Colonic mucosa (tissue), 4 donors: ENCODE measurements around the gene LRRC71. TPM values are rescaled to one million over a fixed set of nuclear protein-coding genes. Genes with fewer than 3 reads are reported as not detected.

Source experiments
- DNase-seq: peaks from one replicate; pipeline ENCODE4 v3.0.0-alpha.2; 2020
- H3K27ac ChIP-seq: fragments of 200-600 bp; one replicate; pipeline ENCODE4 v1.8.0; 2021
- H3K27me3 ChIP-seq: fragments of 200-600 bp; one replicate; pipeline ENCODE4 v1.8.0; 2021
- H3K36me3 ChIP-seq: fragments of 200-600 bp; one replicate; pipeline ENCODE4 v1.8.0; 2021
- H3K4me1 ChIP-seq: fragments of 200-600 bp; one replicate; pipeline ENCODE4 v1.8.0; 2021; ENCODE audit warnings: mild to moderate bottlenecking
- H3K4me3 ChIP-seq: fragments of 200-600 bp; one replicate; pipeline ENCODE4 v1.8.0; 2021
- H3K9ac ChIP-seq, 2 donors: one replicate each; pipeline ENCODE4 v1.7.0; 2013; ENCODE audit warnings: control low read depth in 2 of 2, low read depth in 2 of 2, low read length in 2 of 2
- H3K9me3 ChIP-seq: fragments of 200-600 bp; one replicate; pipeline ENCODE4 v1.8.0; 2021
- CTCF ChIP-seq: fragments of 200-600 bp; IDR thresholded peaks from one replicate; pipeline ENCODE4 v1.8.0; 2022; ENCODE audit warnings: antibody characterized with exemption, mild to moderate bottlenecking
- intact Hi-C: fragments of 100-400 bp; cut with DNase I; formaldehyde crosslinking; loops from one replicate; pipeline ENCODE4 v1.14.1; 2022
- total RNA-seq, 2 donors: library from RNA; stranded (reverse); fragmentation: NEBNext Ultra II Directional in 1 of 2; extraction: Animal tissue kit (Norgen Biotek cat#: 25700) in 1 of 2; gene quantifications; one replicate each; pipeline ENCODE4 v1.2.1, GENCODE V29; 2021
- donor health status: healthy.
- donor health status: DM: no; HTN: no; CAD: no.
- donor health status: DM: no; HTN: no; CAD: no.

LRRC71 gene
- not detected for total RNA-seq

DNA sequence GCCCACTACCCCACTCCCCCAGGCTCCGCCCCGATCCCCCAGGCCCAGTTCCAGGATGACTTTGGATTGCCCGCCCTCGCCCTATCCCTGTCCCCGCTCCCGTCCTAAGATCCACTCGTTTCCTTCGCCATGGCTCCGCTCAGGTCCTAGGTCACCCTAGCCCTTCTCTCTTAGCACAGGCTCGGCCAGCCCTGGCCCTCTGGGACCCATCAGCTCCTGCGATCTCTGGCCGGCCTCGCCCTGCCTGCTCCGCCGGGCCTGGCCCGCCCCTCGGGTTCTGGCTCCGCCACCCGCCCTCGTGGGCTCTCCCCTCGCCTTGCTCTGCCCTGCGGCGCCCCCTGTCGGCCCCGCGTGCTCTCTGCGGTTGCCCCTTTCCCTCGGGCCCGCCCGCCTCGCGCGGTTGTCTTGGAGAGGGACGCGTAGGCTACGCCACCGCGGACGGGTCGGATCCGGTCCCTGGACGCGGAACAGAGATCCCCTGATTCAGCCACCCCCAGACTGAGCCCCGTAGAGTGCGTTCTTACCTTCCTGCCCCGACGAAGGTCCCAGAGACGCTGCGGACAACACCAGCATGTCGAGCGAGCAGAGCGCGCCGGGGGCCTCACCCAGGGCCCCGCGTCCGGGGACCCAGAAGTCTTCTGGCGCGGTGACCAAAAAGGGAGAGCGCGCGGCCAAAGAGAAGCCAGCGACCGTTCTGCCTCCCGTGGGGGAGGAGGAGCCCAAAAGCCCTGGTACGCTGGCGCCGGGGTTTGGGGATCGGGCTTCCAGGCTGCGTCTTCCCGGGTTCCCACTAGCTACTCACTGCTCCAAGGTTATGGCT lies at the start of gene LRRC71:
LRRC71 (plus strand) TSS at position 400 of the 820 bp plus-strand sequence; CDS start at position 572, 172 bp downstream.
- H3K9ac ChIP-seq, result no peak within 1 kb of the TSS
- no peaks in the 10 kb centered on the region for H3K9me3 ChIP-seq
- H3K27ac ChIP-seq, result no peak within 1 kb of the TSS
- no peak within 1 kb of the TSS for H3K4me3 ChIP-seq
- no peaks in the 10 kb centered on the region for H3K4me1 ChIP-seq
- H3K36me3 ChIP-seq, result no peaks in the 10 kb centered on the region
- H3K27me3 ChIP-seq, result peaks cover 55% of the 10 kb centered on the region
- DNase-seq, result peak; percentile 82
- intact Hi-C loops, result loop anchor here (10.0 kb wide), 1 partner anchor 126 kb away; no protein-coding TSS in a partner anchor
- peak; percentile 84 for TF ChIP-seq CTCF

DNA sequence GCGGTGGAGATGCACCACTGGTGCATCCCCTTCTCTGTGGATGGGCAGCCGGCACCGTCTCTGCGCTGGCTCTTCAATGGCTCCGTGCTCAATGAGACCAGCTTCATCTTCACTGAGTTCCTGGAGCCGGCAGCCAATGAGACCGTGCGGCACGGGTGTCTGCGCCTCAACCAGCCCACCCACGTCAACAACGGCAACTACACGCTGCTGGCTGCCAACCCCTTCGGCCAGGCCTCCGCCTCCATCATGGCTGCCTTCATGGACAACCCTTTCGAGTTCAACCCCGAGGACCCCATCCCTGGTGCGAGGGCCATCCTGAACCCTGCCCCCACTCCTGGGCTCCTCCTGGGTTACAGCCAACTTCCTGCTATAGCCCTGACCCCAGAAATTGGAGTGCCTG lies 46.8 kb upstream of the LRRC71 start:
- Histone ChIP-seq H3K27ac (no peak overlapping the region), H3K4me1 (no peaks in the 10 kb centered on the region), H3K9me3 (no peaks in the 10 kb centered on the region), H3K4me3 (no peak overlapping the region), H3K27me3 (no peaks in the 10 kb centered on the region), H3K9ac (no peak overlapping the region), H3K36me3 (no peaks in the 10 kb centered on the region)
- intact Hi-C loops, result loop anchor here (10.0 kb wide), 1 partner anchor 159 kb away; no protein-coding TSS in a partner anchor
- TF ChIP-seq CTCF, result no peak
- DNase-seq, result no peak

GRCh38 chr1:156874142-156874541 lies 46.3 kb upstream of the LRRC71 start:
- no peak for DNase-seq
- Histone ChIP-seq H3K36me3 (no peaks in the 10 kb centered on the region), H3K27ac (no peak overlapping the region), H3K9me3 (no peaks in the 10 kb centered on the region), H3K9ac (no peak overlapping the region), H3K4me3 (no peak overlapping the region), H3K4me1 (no peaks in the 10 kb centered on the region), H3K27me3 (no peaks in the 10 kb centered on the region)
- no peak for TF ChIP-seq CTCF
- intact Hi-C loops, result loop anchor here (10.0 kb wide), 1 partner anchor 159 kb away; no protein-coding TSS in a partner anchor

DNA sequence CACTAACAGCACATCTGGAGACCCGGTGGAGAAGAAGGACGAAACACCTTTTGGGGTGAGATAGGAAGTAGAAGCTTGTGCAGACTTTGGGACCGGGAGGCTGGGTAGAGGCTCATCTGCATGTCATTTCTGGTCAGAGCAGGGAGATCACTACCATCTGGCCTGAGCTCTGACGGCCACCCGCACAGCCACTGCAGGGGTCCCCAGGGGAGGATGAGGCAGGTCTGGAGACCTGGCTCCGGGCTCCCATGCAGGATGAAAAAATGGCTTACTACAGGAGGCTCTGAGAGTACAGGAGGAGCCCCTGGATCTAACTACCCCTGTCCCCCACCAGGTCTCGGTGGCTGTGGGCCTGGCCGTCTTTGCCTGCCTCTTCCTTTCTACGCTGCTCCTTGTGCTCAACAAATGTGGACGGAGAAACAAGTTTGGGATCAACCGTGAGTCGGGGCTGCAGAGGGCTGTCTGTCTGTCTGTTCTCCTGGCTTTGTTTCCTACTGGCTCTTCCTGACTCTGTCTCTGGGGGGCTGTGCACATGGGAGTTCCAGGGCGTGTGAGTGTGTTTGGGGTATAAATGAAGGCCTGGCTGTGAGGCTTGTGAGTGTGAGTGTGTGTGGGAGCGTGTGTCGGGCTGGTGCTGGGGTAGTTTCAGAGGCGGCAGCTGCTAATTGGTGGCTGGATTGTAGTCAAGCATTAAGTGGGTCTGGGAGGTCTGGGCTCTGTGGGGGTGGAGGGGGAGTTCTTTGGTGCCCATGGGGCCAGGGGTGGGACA lies 45.7 kb upstream of the LRRC71 start:
- Histone ChIP-seq H3K36me3 (no peaks in the 10 kb centered on the region), H3K4me1 (no peaks in the 10 kb centered on the region), H3K9ac (no peak overlapping the region), H3K9me3 (no peaks in the 10 kb centered on the region), H3K27me3 (no peaks in the 10 kb centered on the region), H3K4me3 (no peak overlapping the region), H3K27ac (no peak overlapping the region)
- intact Hi-C loops, result loop anchor here (10.0 kb wide), 1 partner anchor 160 kb away; no protein-coding TSS in a partner anchor
- no peak for DNase-seq
- TF ChIP-seq CTCF, result no peak

DNA sequence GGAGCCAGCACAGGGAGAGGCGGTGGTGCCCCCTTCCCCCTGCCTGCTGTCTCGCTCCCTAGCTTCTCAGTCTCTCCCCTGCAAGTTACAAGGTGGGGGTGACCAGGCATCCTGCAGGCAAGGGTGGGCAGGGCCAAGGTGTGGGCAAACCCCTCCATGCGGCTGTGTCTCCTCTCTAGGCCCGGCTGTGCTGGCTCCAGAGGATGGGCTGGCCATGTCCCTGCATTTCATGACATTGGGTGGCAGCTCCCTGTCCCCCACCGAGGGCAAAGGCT lies 45.2 kb upstream of the LRRC71 start:
- H3K27me3 ChIP-seq, result no peaks in the 10 kb centered on the region

More for the DNA sequence above, 45.2 kb upstream of the LRRC71 start:
- H3K27ac ChIP-seq, result no peak overlapping the region
- TF ChIP-seq CTCF, result no peak
- no peak overlapping the region for H3K9ac ChIP-seq
- DNase-seq, result no peak
- H3K4me1 ChIP-seq, result no peaks in the 10 kb centered on the region
- no peak overlapping the region for H3K4me3 ChIP-seq
- H3K9me3 ChIP-seq, result no peaks in the 10 kb centered on the region
- H3K36me3 ChIP-seq, result no peaks in the 10 kb centered on the region
- intact Hi-C loops, result loop anchor here (10.0 kb wide), 1 partner anchor 160 kb away; no protein-coding TSS in a partner anchor
